Ovary (tissue), 3 donors: ENCODE measurements around the gene CHST13.

Experiments
- EP300 ChIP-seq: sonication (generic); formaldehyde crosslinking; IDR thresholded peaks from one replicate; pipeline ENCODE4 v1.6.1; 2017; ENCODE audit warnings: antibody characterized with exemption
- TF ChIP-seq, protein P1 (sequence below), 3 donors: fragments of 450-650 bp in 2 of 3; fragments of 200-600 bp in 1 of 3; IDR thresholded peaks; one replicate each; pipeline versions ENCODE4 v1.5.1 to v1.8.0; 2016 to 2022; ENCODE audit warnings: antibody characterized with exemption in 3 of 3, mild to moderate bottlenecking in 1 of 3
- donor health status: DM: no; HTN: no; CAD: no.

- TF ChIP-seq, protein P1, sequence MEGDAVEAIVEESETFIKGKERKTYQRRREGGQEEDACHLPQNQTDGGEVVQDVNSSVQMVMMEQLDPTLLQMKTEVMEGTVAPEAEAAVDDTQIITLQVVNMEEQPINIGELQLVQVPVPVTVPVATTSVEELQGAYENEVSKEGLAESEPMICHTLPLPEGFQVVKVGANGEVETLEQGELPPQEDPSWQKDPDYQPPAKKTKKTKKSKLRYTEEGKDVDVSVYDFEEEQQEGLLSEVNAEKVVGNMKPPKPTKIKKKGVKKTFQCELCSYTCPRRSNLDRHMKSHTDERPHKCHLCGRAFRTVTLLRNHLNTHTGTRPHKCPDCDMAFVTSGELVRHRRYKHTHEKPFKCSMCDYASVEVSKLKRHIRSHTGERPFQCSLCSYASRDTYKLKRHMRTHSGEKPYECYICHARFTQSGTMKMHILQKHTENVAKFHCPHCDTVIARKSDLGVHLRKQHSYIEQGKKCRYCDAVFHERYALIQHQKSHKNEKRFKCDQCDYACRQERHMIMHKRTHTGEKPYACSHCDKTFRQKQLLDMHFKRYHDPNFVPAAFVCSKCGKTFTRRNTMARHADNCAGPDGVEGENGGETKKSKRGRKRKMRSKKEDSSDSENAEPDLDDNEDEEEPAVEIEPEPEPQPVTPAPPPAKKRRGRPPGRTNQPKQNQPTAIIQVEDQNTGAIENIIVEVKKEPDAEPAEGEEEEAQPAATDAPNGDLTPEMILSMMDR (IDR thresholded peaks at IDR 0.05), result no peak
- TF ChIP-seq EP300, result no peak
Observed at GRCh38 chr3:126511291-126511690, 12.7 kb upstream of the CHST13 start.
